IPS-15b (cell line): ENCODE data around the gene CHRM4.
A peak's percentile ranks its signal among the peaks of the same experiment; 100 is the strongest.

Experiments used
- H3K27me3 ChIP-seq: one replicate; pipeline ENCODE4 v1.6.1; 2013; ENCODE audit warnings: low read length; ENCODE audit not compliant: control insufficient read depth, insufficient read depth
- H3K36me3 ChIP-seq: one replicate; pipeline ENCODE4 v1.6.1; 2013; ENCODE audit warnings: low read length; ENCODE audit not compliant: control insufficient read depth, insufficient read depth
- H3K4me1 ChIP-seq: one replicate; pipeline ENCODE4 v1.6.1; 2013; ENCODE audit warnings: mild to moderate bottlenecking, low read length; ENCODE audit not compliant: control insufficient read depth, insufficient read depth
- H3K4me3 ChIP-seq: one replicate; pipeline ENCODE4 v1.5.1; 2013; ENCODE audit warnings: low read depth, low read length
- H3K9ac ChIP-seq: one replicate; pipeline ENCODE4 v1.6.1; 2013; ENCODE audit warnings: low read depth, mild to moderate bottlenecking, low read length
- H3K9me3 ChIP-seq: one replicate; pipeline ENCODE4 v1.6.1; 2013; ENCODE audit warnings: mild to moderate bottlenecking, low read length; ENCODE audit not compliant: control insufficient read depth, insufficient read depth

CHRM4 gene

DNA sequence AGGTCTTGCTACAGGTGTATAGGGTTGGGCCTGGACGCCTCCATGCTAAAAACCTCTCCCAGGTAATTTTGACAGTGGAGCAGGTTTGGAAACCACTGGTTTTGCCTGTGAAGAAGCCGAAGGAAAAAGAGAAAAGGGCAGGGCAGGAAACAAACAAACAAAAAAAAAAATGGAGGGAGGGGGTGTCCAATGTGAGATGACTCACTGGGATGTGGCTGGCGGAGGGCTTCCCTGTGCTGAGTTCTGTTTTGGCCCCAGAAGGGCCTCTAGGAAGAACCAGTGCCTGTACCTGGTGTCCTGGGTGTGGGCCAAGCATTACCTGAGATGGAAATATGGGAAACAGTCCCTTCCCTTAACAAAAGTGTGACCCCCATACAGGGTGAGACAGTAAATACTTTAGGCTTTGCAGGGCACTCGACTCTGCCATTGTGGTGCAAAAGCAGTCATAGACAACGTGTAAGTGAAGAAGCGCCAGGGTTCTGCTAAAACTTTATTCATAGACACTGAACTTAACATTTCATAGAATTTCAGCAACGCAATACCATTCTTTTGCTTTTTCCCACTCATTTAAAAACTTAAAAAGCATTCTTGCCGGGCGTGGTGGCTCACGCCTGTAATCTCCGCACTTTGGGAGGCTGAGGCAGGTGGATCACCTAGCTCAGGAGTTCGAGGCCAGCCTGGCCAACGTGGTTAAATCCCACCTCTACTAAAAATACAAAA, 53.8 kb downstream of the CHRM4 start:
- H3K4me3 ChIP-seq, result no peak overlapping the region
- H3K27me3 ChIP-seq, result peaks cover 13% of the 10 kb centered on the region
- no peak overlapping the region for H3K9ac ChIP-seq
- no peaks in the 10 kb centered on the region for H3K9me3 ChIP-seq
- H3K4me1 ChIP-seq, result peaks cover 50% of the 10 kb centered on the region
- H3K36me3 ChIP-seq, result peaks cover 3% of the 10 kb centered on the region

DNA sequence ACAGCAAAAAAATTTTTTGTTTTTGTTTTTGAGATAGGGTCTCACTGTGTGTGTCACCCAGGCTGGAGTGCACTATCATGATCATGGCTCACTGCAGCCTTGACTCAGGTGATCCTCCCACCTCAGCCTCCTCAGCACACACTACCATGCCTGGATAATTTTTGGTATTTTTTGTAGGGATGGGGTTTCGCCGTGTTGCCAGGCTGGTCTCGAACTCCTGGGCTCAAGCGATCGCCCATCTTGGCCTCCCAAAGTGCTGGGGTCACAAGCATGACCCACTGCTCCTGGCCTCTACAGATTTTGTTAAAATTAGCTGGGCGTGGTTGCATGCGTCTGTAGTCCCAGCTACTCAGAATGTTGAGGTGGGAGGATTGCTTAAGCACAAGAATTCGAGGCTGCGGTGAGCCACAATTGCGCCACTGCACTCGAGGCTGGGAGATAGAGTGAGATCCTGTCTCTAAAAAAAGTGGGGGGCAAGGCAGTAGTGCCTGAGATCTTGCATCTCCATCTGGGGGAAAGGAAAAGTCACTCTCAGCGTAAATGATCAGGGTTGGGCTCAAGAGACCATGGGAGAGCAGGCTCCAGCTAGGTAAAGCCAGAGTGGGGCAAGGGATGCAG, 54.9 kb downstream of the CHRM4 start:
- peaks cover 22% of the 10 kb centered on the region for H3K27me3 ChIP-seq
- H3K9me3 ChIP-seq, result no peaks in the 10 kb centered on the region
- no peak overlapping the region for H3K9ac ChIP-seq
- peaks cover 45% of the 10 kb centered on the region for H3K4me1 ChIP-seq
- H3K36me3 ChIP-seq, result peaks cover 3% of the 10 kb centered on the region
- no peak overlapping the region for H3K4me3 ChIP-seq

DNA sequence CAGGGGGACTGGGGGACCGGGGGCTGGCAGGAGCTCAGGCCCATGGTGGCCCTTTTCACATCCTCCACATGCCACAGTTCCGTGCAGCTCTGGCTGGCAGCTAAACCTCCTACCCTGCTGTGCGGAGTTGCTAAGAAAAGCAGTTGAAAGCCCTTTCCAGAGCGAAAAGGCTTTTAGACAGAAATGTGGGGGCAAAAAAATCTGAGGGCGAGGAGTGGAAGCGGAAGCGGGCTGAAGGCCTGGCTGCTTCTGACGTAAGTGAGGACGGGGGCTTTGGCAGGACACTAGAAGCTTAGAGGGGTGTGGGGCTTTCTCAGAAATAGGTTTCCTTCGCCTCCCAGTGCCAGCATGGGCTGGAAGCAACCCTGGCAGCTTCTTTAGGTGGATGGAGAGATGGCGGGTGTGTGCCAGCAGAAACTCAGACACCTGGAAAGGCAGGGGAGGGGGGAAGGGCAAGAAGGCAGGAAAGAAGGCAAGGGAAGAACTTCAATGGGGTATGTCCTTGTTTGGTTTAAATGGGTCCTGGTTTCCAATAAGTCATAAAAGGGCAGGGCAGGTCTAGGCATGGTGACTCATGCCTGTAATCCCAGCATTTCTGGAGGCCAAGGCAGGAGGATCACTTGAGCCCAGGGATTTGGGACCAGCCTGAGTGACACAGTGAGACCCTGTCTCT, 55.5 kb downstream of the CHRM4 start:
- Histone ChIP-seq H3K4me1 (peaks cover 44% of the 10 kb centered on the region), H3K27me3 (peaks cover 28% of the 10 kb centered on the region), H3K9me3 (no peaks in the 10 kb centered on the region), H3K9ac (peak overlapping the region; percentile 54), H3K4me3 (no peak overlapping the region), H3K36me3 (peaks cover 3% of the 10 kb centered on the region)

DNA sequence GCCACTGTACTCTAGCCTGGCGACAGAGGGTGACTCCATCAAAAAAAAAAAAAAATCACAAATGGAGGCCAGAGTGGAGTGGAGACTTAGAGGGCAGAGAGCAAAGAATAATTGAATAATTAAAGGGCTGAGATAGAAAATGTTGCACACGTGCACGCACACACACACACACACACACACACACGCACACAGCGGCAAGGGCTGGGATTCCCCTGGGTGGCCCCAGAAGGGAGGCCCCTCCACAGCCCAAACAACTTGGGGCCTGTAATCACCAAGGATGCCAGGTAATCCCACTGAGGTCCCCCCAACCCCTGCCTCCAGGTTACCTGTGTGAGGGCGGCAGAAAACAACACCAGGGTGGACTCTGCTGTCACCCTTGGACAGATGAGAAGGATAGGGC, 56.3 kb downstream of the CHRM4 start:
- peaks cover 36% of the 10 kb centered on the region for H3K27me3 ChIP-seq
- no peak overlapping the region for H3K9ac ChIP-seq
- H3K4me1 ChIP-seq, result peaks cover 49% of the 10 kb centered on the region

DNA sequence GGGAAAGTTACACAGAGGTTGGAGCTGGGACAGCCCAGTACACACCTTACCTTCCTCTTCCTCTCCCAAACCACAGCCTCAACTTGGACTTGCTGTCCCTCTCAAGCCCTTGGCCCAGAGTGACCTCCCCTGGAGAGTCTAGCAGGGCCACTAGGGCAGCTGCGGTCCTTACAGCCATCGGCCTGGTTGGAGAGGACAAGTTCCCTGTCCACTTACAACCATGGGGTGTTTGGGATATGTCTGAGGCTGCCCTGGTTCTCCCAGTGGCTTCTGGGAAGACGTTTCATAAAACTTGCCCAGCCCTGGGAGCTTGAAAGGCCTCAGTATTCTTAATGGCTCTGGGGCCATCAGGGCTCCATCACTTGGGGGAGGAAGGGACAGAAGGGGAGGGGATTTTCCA, 57.4 kb downstream of the CHRM4 start:
- peaks cover 3% of the 10 kb centered on the region for H3K36me3 ChIP-seq
- peak overlapping the region; percentile 59 for H3K4me3 ChIP-seq
- no peaks in the 10 kb centered on the region for H3K9me3 ChIP-seq
- peaks cover 43% of the 10 kb centered on the region for H3K4me1 ChIP-seq
- no peak overlapping the region for H3K9ac ChIP-seq
- peaks cover 46% of the 10 kb centered on the region for H3K27me3 ChIP-seq

More for the DNA sequence above, 56.3 kb downstream of the CHRM4 start:
- peaks cover 3% of the 10 kb centered on the region for H3K36me3 ChIP-seq
- H3K9me3 ChIP-seq, result no peaks in the 10 kb centered on the region
- no peak overlapping the region for H3K4me3 ChIP-seq
